Stromal cell of bone marrow (primary cell): ENCODE data around the gene KDSR.

ENCODE experiments used
- DNase-seq: peaks from one replicate; pipeline ENCODE4 v3.0.0-alpha.2; 2012; ENCODE audit warnings: low read depth

KDSR gene

DNA sequence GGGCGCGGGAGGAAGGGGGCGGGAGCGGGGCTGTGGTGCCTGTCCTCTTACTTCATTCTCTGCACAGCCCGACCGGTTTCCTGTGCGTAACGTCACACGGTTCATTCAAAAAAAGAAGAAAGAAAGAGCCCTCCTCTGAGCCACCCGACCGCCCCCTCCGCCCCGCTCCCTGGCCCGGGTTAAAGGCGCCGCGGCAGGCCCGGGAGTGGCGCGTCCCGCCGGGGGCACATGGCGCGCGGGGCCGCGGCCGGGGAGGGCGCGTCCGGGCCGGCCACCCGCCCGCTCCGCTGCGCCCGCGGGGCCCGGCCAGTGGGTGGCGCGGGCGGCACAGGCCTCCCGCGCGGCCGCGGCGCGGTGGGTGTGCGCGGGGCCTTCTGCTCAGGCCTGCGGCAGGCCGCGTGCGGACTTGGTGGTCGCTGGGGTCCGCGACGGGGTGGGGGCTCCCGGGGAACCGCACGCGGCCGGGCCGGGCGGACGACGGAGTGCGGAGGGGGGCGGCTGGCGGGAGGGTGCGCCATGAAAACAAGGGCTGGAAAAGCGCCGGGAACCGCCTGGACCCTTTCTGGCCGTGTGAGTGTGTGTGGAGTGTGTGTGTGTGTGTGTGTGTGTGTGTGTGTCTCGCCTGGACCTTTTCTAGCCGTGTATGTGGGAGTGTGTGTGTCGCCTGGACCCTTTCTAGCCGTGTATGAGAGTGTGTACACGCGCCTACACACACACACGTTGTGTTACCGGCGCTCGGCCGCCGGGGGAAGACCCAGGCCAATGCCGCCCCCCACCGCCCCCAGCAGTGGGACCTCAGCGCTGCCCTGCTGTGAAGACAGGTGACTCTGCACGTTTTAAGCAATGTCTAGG is 46.7 kb downstream of the KDSR start:
- peak; percentile 76 for DNase-seq

DNA sequence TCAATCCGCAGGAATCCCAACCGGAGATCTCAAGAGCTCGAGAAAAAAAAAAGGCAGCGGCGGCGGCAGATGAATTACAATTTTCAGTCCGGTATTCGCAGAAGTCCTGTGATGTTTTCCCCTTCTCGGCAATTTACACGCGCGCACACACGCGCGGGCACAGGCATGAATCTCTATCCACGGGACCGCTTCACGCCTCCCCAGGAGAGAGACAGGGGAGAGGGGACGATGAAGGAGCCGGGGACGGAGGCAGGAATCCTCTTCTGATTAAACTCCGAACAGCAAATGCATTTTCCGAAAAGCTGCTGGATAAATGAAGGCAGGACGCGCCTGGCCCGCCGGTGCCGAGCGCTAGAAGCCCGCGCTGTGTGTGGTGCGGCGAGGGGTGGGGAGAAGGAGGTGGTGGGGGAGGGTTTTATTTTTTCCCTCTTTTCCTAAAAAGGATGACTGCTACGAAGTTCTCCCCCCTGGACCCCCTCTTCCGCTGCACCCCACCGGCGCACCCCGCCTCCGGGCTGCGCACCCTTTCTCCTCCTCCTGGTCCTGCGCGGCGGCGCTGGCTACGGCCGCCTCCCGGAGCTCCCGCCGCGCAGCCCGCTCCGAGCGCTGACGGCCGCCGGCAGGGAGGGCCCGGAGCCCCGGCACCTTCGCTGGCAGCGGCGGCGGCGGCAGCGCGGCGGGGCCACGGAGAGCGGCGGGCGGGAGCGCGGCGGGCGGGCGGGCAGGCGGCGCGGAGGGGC is 47.5 kb downstream of the KDSR start, which contains the start of gene BCL2:
BCL2 (minus strand) TSS at position 387 of the 740 bp plus-strand sequence.
- no peak for DNase-seq

DNA sequence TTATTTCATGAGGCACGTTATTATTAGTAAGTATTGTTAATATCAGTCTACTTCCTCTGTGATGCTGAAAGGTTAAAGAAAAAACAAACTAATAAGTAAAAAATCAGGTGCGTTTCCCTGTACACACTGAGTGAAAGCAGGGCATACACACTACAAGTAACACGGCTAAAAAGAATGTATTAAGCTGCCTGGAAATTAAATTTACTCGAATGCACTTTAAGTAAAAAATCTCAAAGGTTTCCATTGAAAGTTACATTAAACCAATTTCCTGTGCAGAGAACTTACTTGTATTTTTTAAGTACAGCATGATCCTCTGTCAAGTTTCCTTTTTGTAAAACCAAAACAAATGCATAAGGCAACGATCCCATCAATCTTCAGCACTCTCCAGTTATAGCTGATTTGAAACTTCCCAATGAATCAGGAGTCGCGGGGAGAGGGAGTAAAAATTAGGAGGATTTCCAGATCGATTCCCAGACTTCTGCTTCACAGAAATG is 48.1 kb downstream of the KDSR start:
- no peak for DNase-seq

DNA sequence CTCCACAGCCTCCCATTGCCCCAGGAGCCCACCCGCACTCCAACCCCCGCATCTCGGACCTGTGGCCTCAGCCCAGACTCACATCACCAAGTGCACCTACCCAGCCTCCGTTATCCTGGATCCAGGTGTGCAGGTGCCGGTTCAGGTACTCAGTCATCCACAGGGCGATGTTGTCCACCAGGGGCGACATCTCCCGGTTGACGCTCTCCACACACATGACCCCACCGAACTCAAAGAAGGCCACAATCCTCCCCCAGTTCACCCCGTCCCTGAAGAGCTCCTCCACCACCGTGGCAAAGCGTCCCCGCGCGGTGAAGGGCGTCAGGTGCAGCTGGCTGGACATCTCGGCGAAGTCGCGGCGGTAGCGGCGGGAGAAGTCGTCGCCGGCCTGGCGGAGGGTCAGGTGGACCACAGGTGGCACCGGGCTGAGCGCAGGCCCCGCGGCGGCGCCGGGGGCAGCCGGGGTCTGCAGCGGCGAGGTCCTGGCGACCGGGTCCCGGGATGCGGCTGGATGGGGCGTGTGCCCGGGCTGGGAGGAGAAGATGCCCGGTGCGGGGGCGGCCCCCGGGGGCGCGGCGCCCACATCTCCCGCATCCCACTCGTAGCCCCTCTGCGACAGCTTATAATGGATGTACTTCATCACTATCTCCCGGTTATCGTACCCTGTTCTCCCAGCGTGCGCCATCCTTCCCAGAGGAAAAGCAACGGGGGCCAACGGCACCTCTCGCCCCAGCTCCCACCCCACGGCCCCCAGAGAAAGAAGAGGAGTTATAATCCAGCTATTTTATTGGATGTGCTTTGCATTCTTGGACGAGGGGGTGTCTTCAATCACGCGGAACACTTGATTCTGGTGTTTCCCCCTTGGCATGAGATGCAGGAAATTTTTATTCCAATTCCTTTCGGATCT is 48.8 kb downstream of the KDSR start:
- no peak for DNase-seq

DNA sequence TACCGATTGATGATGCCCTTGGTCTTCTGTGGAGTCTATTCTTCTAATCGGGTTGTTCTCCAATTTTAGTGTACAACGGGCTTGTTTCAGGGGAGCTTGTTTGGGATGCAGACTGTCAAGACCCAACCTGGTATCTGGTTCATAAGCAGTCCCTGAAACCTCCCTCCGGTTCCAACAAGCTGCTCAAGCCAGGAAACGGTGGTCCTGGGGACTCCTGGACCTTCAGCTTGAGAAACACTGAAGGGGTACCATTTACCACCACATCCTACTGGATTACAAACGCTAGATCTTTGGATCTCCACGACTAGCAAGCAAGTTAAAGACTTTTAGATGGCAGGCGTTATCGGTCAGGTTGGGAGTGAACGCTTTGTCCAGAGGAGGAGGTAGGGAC is 49.5 kb downstream of the KDSR start:
- DNase-seq: no peak

DNA sequence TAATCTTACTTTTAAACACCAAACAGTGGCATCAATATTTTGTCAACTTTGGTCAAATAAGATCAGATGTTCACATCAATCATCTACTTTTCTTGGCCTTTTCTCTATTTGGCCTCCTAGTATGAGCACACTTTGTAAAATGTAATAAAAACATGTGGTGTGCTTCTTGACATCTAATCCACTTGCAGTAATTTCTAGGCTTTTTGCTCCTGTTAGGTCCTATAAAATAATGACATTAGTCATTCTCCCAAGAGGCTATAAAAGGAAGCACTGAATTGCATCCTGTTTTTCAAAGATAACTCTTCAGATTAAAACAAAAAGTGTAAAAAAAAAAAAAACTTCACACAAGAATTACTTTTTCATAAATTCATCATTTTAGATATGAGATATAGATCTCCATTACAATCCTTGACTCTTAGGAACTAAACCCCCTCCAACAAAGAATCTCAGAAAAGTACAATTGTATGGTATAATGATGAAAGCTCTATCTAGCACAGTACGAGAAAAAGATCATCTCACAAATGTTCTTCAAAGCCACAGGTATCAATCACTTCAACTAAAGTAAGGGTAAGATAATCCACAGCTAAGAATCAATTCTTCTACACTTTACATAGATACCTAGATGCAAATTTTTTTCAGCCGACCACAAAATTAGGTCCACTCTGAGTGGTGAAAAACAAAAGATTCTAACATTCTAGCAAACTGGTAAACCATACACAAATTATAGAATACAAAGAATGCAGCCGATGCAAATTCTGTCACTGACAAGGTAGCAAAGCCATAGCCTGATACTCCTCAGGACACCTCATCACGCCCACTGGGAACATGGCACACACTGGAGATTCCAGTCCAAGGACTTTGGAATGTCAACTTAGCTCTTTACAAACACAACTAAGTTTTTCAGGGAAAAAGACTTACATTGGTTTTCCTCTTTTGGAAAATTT is 50.1 kb downstream of the KDSR start:
- DNase-seq: no peak

DNA sequence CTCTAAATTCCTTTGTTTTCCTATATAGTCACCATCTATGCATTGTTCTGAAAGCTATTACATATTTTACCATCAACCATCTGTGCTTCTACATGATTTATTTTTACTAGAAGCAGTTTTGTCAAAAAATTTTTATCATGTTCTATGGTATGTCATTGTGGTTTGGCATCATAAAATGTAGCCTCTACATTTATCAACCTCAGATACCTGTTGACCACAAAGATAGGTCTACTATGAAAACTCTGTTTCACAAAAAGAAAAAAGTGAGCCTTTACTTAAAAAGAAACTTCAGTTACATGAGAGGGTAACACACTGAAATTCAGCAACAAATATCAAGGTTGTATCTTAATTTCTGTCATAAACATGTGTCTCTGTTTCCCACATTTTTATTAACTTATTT is 51.1 kb downstream of the KDSR start:
- DNase-seq: no peak

DNA sequence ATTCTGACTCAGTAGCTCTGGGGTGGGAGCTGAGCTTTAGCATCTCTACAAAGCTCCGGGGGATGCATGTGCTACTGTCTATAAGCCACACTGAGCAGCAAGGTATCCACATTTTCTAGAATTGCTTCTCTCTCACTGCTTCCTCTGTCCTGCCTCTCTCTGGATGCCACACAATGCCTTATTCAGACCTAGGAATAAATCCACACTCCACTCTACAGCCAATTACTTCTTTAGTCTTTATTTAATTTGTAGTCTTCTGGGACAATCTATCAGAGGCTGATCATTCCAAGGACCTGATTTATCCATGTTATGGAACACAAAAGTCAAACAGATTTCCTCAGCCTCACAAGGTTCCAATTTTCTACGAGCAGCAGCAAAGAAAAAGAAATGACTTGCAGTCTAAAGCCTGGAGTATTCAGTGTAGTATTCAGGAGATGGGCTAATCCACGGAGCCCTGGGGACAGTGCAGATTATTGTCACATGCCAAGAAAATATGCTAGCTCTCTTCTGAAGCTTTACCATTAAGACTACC is 51.8 kb downstream of the KDSR start:
- DNase-seq: no peak

DNA sequence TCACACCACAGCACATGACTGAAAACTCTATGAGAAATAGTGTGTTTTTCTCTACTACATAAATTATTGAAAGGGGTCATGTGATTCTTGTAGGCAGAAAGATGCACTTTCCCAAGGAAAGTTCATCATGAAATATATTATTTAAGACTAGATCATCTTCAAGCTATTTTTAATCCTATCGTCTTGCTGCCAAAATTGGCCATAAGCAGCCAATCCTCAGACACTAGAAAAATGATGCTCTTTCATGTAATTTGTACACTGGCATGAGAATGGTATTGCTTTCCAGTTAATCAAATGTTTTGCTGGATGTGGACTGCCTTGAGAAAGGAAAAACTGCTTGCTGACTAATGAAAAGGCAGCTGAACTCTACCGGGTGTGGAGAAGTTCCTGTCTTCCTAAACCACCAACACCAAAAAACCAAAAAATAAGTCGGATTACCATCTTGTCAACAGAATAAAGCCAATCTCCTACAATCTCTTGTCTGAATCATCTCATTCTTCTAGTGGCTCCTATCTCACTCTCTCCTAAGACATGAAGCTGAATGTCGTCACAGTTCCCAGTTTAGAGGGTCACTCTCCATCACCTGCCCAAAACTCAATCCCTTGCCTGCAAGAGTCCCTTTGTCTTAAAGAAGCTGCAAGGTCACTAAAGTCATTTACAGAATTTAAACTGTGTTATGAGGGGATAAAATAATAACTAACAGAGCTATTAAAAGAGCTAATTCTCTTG is 52.8 kb downstream of the KDSR start:
- no peak for DNase-seq

DNA sequence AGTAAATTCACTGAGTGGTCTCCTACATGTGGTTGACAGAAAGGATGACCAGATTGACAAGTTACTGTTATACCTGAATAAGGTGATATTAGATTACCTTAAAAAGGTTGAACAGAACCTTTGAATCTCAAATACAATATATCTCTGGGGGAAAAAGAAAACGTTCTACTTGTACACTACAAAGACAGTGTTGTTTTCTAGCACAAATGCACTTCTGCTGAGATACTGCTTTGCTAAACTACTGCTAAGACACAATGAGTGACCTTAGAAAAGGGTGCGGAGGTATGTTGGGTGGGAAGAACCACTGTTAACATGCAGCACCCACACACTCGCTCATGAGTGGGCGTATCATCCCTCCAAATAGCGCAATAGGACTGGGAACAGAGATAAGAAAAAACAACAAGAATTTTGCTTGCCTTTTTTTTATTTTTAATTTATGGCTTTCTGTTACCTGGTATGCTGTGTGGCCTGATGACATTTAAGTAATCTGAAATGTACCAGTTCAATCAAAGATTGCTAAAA is 53.5 kb downstream of the KDSR start:
- no peak for DNase-seq

DNA sequence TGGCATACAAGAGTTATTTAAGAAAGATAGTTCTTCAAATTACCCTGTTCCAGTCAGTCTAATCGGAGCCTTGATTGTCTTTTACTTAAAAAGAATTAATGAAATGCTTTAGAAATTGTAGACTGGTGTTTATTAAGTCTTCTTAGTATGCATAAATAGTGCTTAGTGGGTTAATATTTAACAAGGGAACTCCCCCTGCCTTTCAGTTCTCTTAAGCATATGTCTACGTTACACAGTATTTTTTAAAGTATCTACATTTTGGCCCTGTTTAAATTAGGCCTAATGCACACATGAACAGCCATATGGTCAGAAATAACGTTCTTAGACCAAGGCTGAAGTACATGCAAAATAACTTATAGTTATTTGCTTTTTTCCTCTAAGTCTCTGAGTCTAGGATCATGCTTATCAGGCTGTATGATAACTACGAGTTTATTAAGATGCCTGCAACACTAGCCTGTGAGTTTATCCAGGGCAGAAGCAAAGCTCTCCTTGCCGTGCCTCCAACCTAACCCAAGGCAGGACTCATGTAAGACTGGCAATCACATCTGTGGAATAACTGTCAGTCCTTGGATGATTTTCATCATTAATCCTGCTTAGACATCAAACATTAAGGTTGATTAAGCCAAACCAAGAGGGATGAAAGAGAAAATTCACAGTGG is 54.1 kb downstream of the KDSR start:
- no peak for DNase-seq

DNA sequence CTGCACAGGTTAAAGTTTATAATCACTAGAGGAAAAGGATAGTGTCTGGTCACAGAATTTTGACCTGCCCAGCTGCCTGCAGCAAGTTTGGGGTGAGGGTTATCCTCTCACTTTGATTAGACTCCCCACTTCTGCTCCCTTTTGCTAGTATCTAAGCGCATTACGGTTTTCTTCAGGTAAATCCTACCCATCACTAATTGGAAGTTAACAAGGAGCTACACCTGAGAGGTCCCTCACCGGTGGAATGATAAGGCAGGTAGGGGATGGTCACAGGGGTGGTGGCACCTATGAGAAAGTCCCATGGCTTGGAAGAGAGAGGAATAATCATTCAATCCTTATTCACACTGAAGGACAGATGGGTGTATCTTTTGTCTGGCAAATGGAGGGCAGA is 55.0 kb downstream of the KDSR start:
- no peak for DNase-seq

DNA sequence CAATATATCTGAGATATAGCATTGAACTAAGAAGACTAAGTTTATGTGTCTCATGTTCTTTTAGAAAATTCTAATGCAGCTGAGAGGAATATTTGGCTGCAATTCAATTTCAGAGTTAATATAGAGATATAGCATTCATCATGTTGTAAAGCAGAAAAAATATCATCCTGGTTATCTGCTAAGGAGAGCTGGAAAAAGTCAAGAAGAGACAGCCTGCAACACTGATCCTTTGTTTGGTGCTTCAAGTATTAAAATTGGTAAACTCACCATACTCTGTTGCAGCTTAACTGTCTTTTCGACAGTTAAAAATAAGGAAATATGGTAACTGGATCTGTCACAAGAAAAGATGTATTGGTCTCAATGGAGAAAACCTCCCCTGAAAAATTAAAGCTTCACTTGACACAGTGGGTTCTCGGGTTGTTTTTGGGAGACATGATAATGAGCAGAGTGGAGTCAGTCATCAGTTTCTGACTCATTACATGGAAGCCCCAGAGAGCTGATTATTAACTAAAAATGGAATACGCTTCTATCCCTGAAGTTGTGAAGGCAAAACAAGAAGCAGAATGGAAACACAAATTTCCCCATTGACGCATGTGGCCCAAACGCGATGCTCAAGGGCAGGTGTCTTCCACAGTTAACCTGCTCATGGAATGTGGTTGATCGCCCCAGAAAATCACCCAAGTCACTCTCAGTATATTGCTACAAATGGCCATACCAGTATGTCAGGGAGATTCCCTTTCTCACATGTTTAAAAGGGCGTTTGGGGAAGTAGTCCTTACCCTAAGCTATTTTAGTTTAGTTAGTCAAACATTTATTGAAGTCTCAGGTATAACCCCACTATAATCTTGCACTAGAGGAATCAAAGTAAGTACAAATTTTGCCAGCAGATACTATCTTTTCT is 55.6 kb downstream of the KDSR start:
- DNase-seq: no peak

DNA sequence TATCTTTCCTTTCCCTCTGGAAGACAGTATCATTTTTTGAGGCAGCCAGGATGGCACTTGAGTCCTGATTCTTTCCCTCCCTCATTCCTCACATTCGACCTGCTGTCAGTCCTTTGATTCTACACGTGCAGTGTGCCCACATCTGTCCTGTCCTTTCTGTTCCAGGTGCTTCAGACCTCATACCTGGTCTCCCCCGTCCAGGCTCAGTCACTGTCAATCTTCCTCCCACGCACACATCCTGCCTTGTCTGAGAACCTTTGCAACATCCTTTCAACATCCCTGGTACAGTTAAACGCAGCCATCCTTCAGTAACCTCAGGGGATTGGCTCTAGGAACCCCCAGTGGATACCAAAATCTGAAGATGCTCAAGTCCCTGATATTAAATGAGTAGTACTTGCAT is 57.6 kb downstream of the KDSR start:
- no peak for DNase-seq

DNA sequence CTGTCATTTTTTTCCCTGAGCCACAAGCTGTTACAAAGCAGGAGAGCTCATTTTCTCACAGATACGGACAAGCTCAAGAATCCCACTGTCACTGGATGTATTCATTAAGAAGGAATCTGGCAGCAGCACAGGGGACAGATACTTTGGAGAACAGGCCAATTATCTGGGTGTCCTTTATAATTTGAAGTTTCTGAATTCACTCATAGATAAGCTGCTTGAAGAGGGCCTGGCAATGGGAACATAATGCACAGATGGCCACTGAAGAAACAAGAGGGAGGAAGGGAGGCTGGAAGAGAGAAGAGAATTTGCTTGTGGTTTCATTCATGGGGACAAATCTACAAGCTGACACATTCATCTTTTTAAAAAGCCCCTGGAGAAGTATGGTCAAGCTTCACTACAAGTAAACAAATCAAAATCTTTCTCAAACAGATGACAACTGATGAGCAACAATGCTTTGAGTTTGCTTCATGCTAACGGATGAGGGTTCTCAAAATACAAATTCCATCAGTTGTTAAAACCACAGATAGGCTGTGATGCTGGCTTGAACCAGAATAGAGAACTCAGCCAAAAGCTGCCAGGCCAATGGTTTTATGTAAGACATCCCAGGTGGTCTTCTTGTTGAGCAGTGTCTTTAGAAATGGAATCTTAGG is 59.3 kb downstream of the KDSR start:
- DNase-seq: no peak

DNA sequence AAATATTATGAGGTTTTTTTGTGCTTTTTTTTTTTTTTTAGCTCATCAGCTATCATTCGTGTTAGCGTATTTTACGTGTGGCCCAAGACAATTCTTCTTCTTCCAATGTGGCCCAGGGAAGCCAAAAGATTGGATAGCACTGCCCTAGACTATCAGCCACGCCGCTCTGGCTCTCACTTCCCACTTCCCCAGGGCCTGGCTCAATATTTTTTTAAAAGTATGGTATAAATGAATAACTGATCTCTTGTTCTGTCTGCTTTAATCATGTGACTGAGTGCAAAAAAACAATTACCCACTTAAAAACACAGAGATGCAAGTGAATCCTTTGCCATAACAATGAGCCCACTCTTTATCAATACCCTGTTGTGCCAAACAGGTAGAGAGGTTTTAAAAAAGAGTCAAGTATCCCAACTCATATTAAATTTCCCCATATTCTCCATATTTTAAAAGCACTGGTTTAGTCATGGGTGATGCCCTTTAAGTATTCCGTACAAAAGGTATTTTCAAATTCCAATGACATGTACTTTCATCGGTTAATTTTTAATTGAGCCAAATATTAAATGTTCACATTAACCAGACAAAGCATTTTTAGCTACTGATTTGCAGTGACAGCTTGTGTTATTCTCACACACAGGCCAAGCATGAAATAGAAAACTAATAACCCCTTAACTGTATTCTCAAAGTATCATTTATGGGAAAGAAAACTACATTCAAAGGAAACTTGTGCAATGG is 60.0 kb downstream of the KDSR start:
- no peak for DNase-seq

DNA sequence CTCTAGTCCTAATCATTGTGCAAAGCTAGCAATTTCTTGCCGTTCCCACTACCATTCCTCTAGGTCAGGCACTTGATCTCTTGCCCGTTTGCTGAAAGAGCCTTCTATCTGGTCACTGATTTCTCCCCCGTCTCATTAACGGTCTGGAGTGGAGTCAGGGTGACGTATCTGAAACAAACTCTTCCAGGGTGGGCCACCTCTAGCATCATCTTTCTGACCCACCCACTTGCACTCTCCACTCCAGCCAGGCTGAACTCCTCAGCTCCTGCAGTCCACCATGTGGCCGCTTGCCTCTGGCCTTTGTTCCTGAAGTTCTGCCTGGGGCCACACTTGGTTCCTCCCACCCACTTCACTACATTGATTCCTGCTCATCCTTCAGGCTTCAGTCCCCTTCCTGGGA is 60.8 kb downstream of the KDSR start:
- no peak for DNase-seq
